ENCODE data around the gene KCNJ4. TPM values are rescaled to one million over a fixed set of nuclear protein-coding genes. Genes with fewer than 3 reads are reported as not detected.

KCNJ4 gene
- not detected in 2 replicates for total RNA-seq

GRCh38 chr22:38455076-38455529, at the start of gene KCNJ4:
Gene KCNJ4, minus strand, starts transcription at chr22:38455199. Its CDS starts 27,067 bp downstream, at chr22:38428132.

DNA sequence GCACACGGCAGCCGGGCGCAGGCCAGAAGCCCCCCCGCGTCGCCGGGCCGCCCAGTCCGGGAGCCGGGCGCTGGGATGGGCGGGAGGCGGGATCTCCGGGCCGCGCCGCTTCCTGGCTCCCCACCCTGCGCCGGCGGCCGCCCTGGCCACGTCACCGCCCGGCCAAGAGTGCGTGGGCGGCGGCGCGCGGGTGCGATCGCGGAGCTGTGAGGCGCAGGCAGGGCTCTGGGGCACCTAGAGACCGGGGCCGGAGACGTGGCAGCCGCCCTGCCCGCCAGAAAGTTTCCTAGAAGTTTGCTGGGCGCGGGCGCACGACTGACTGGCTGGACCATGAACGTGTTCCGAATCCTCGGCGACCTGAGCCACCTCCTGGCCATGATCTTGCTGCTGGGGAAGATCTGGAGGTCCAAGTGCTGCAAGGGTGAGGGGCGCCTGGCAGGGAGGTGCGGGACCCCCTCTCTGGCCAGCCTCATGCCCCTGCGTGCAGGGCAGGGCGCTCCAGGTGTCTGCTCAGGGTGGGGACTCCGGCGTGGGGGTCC, 13.0 kb upstream of the KCNJ4 start, which contains the start of gene KDELR3:
KDELR3 (plus strand) TSS at position 193 of the 539 bp plus-strand sequence; CDS start at position 331, 138 bp downstream.

Other genes starting within 250 kb of the KCNJ4 start
- 68.5 and 74.1 TPM in 2 replicates for gene TMEM184B, start 182.2 kb downstream of the KCNJ4 start, total RNA-seq
- 130 and 132 TPM in 2 replicates for gene CSNK1E, start 137.8 kb downstream of the KCNJ4 start, total RNA-seq
- 98.7 and 105 TPM in 2 replicates for gene KDELR3, start 12.9 kb upstream of the KCNJ4 start, total RNA-seq
- gene DDX17, start 51.1 kb upstream of the KCNJ4 start, total RNA-seq: 229 and 307 TPM in 2 replicates
- 2.2 and 2.4 TPM in 2 replicates for gene DMC1, start 115.0 kb upstream of the KCNJ4 start, total RNA-seq
- gene FAM227A, start 201.2 kb upstream of the KCNJ4 start, total RNA-seq: 0.67 and 1.8 TPM in 2 replicates
- gene CBY1, start 201.4 kb upstream of the KCNJ4 start, total RNA-seq: 20.7 and 21.6 TPM in 2 replicates
- 73.9 and 75.8 TPM in 2 replicates for gene TOMM22, start 226.8 kb upstream of the KCNJ4 start, total RNA-seq
- 45.0 and 49.6 TPM in 2 replicates for gene JOSD1, start 245.7 kb upstream of the KCNJ4 start, total RNA-seq